Measurements from ENCODE around the gene TAS2R41. TPM values are rescaled to one million over a fixed set of nuclear protein-coding genes. Genes with fewer than 3 reads are reported as not detected.

TAS2R41 gene
- total and polyA plus RNA-seq, 12 donors: 0.28 TPM; not detected in 11

DNA sequence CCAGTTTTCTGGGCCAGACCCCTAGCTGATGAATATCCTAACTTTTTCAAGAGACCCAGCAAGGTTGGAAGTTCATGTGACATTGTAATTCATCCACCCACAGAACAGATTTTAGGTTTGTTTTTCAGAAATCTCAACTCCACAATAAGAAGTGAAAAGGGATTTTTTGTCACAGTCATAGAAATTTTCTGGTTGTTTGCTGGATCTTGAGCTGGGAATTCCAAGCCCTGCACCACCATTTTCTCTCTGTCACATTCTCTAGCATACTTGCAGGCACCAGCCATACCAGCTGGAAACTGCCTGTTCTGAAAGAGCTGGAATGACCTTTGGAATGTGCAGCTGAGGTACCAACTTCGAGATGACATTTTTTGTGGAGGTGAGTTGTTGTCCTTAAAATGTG lies 25.9 kb upstream of the TAS2R41 start:
- DNase-seq: no peak
- H3K36me3 ChIP-seq (replicated peaks in 1 of 2): no peaks in the 10 kb centered on the region
- no peak overlapping the region for H3K27ac ChIP-seq
- 68 to 86% (median 76%) methylated on average over 1 of the region's 1 CpG for WGBS, 4 donors
- TF ChIP-seq CTCF (IDR thresholded peaks at IDR 0.05): no peak
- TF ChIP-seq POLR2A (IDR thresholded peaks at IDR 0.05): no peak
- H3K27me3 ChIP-seq: peaks cover 7% of the 10 kb centered on the region
- H3K9me3 ChIP-seq (replicated peaks in 1 of 3): no peaks in the 10 kb centered on the region
- no peak overlapping the region for H3K4me3 ChIP-seq
- no peaks in the 10 kb centered on the region for H3K4me1 ChIP-seq (replicated peaks in 1 of 2)
- intact Hi-C loops (cut with DNase I): no loop called here

DNA sequence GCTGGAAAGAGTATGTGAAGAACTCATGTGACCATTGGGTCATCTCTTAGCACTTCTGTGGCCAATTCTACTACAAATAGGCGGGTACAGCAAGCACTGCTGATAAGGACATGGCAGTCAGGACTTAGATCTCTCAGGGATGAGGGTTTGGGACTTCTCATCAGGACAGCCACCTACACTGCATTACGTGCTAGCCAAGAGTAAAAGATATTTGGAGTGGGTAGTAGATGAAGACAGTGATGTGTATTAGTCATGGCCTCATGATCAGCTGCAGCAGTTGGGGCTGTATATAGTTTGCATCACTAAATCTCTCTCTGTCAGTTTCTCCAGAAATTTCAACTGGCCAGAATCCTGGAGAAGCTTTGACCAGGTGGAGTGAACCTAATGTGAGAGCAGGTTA lies 25.2 kb upstream of the TAS2R41 start:
- intact Hi-C loops (cut with DNase I): no loop called here
- no peak overlapping the region for H3K27ac ChIP-seq
- H3K4me3 ChIP-seq: no peak overlapping the region
- WGBS, 4 donors: 69 to 75% (median 69%) methylated on average over 2 of the region's 2 CpGs
- no peaks in the 10 kb centered on the region for H3K27me3 ChIP-seq
- H3K4me1 ChIP-seq (replicated peaks in 1 of 2): no peaks in the 10 kb centered on the region
- no peaks in the 10 kb centered on the region for H3K9me3 ChIP-seq (replicated peaks in 1 of 3)
- TF ChIP-seq POLR2A (IDR thresholded peaks at IDR 0.05): no peak
- no peak for TF ChIP-seq CTCF (IDR thresholded peaks at IDR 0.05)
- no peaks in the 10 kb centered on the region for H3K36me3 ChIP-seq (replicated peaks in 1 of 2)
- DNase-seq: no peak

DNA sequence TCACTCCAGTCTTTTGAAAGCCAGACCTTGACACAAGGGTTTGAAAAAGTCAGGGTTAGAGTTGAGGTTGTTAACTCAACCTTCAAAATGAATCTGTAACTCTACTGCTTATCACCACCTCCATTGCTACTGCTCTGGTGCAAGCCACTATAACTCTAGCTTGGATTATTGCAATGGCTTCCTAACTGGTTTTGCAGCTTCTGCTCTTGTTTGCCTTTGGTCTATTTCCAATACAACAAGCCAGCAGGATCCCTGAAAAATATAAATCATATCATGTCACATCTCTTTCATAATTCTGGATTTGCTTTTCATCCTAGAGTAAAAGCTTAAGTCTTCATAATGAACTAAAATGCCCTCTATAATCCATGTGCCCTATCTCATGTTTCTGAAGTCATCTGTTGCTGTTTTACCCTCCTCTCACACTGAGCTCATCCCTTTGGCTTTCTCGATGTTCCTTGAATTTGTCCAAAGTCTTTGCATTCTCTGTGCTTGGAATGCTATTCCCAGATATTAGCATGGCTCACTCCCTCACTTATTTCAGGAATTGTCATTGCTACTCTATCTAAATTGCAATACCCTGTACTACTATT lies 23.5 kb upstream of the TAS2R41 start:
- Histone ChIP-seq H3K9me3 (replicated peaks in 1 of 3) (no peaks in the 10 kb centered on the region), H3K36me3 (replicated peaks in 1 of 2) (no peaks in the 10 kb centered on the region), H3K27me3 (no peaks in the 10 kb centered on the region), H3K4me3 (no peak overlapping the region), H3K27ac (no peak overlapping the region), H3K4me1 (replicated peaks in 1 of 2) (no peaks in the 10 kb centered on the region)
- WGBS, 4 donors: 63 to 76% (median 66%) methylated on average over 1 of the region's 1 CpG
- TF ChIP-seq CTCF (IDR thresholded peaks at IDR 0.05) (no peak), POLR2A (IDR thresholded peaks at IDR 0.05) (no peak)
- no peak for DNase-seq
- intact Hi-C loops (cut with DNase I): no loop called here

DNA sequence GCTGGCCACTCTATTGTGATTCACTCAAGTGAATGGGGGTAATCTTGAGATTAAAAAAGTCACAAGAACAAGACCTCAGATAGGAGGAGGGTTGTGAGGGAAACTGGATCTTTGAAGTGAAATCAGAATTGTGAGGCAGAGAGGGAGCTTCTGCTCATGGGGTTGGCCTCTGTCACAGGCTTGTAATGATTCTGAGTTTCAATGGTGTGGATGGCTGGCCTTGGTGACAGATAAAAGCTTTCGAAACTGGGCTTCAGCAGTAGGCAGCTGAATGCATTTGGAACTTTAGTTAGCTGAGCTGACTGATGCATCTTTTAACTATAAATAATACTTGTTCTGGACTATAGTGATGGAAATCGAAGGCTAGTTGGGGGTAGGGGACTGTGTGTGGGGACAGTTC lies 22.2 kb upstream of the TAS2R41 start:
- no peak overlapping the region for H3K4me3 ChIP-seq
- H3K4me1 ChIP-seq (replicated peaks in 1 of 2): no peaks in the 10 kb centered on the region
- 56 to 65% (median 59%) methylated on average over 2 of the region's 2 CpGs for WGBS, 4 donors

More for the DNA sequence above, 22.2 kb upstream of the TAS2R41 start:
- DNase-seq: no peak
- TF ChIP-seq CTCF (IDR thresholded peaks at IDR 0.05) (no peak), POLR2A (IDR thresholded peaks at IDR 0.05) (no peak)
- intact Hi-C loops (cut with DNase I): no loop called here
- no peaks in the 10 kb centered on the region for H3K27me3 ChIP-seq
- no peaks in the 10 kb centered on the region for H3K36me3 ChIP-seq (replicated peaks in 1 of 2)
- H3K9me3 ChIP-seq (replicated peaks in 1 of 3): no peaks in the 10 kb centered on the region
- H3K27ac ChIP-seq: no peak overlapping the region
